HG02588 (cell line): ENCODE data around the gene SLC35E2B.
"Not testable (repeated sequence)": the region's sequence is repeated elsewhere in the genome, so short reads cannot be mapped to it uniquely, and the experiment has no call there.

Experiments used
- ATAC-seq: cut with Tn5 transposase; IDR thresholded peaks from one replicate; pipeline ENCODE4 v1.9.1; 2021; ENCODE audit warnings: mild to moderate bottlenecking, moderate library complexity; ENCODE audit not compliant: unreplicated experiment

Gene SLC35E2B

DNA sequence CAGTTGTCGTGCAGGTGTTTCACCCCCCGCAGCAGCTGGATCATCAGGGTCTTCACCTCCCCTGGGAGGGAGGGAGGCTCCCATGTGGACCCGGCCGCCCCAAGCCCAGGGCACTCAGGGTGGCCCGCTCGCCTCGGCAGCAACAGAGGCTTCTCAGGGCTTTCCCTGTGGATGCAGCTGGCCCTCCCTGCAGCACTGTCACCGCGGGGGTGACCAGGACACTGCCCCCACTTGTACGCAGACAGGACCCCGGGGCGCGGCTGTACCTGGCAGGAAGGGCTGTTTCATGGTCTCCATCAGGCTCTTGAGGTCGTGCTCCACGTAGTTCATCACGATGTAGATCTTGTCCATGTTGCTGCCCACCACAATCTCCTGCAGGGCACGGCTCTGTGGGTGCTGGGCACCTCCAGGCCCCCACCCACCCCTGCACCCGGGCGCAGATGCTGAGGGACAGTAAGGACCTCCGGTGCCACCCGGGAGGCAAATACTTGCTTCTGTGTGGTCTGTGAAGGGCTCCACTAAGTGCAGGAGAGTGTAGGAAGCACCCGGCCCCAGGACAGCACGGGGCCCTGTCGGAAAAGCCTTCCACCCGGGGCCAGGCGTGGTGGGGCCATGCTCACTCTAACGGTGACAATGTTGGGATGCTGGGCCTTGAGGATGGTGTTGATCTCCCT lies 11.8 kb upstream of the SLC35E2B start:
- not testable (repeated sequence) for ATAC-seq

DNA sequence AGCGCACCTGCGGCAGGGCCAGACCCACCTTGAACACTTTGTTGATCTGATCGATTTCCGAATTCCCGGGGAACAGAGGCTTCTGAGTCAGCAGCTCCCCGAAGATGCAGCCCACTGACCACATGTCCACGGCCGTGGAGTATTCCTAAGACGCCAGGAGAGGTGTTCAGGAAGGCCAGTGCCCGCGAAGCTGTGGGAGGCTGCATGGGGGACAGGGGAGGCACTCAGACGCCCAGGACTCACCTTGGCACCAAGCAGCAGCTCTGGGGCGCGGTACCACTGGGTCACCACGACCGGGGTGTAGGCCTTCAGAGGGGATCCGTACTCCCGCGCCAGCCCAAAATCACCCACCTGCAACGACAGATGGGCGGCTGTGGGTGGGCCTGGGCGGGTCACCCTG lies 11.2 kb upstream of the SLC35E2B start:
- ATAC-seq = no peak

DNA sequence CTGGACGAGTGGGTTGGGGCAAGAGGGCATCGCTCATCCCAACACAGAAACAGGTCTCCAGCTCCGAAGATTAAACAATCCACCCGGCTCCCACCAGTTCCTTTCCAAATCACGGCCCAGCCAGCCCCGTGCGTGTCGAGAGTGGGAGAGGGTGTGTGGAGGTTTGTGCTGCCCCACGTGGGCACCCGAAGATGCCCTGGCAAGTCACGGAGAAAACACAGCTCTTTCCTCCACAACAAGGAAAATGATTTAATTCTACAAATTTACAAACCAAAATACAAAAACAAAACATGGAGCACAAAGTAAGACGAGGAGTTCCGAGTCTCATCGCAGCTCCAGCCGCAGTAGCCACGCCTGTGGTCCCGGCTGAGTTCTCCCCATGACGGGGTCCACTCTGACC lies 9.9 kb upstream of the SLC35E2B start:
- ATAC-seq = not testable (repeated sequence)

DNA sequence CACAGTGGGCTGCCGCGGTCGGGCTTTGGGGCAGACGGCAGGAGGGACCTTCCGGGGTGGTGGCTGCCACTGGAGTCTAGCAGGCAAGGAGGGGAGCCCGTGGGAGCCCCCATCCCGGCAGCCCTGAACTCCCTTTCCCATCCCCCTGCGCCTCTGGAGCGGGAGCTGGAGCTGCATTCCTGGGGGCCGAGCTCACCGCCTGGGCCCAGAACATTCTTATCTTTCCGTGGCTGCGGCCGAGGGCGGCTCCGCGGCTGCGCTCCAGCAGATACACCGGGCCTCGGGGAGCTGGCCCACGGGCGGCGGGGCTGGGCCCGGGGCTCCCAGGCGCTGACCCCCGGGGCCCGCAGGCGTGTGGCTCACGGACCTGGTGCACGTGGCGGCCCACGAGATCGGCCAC lies 8.0 kb upstream of the SLC35E2B start:
- not testable (repeated sequence) for ATAC-seq

DNA sequence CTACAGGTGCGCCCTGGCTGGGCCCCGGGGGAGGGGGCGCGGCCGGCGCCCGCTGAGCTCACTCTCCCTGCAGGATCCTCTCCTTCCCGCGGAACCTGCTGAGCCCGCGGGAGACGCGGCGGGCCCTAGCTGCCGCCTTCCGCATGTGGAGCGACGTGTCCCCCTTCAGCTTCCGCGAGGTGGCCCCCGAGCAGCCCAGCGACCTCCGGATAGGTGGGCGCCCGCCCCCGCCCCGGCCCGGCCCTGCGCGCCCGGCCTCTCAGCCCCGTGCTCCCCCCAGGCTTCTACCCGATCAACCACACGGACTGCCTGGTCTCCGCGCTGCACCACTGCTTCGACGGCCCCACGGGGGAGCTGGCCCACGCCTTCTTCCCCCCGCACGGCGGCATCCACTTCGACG lies 7.5 kb upstream of the SLC35E2B start:
- ATAC-seq = not testable (repeated sequence)

DNA sequence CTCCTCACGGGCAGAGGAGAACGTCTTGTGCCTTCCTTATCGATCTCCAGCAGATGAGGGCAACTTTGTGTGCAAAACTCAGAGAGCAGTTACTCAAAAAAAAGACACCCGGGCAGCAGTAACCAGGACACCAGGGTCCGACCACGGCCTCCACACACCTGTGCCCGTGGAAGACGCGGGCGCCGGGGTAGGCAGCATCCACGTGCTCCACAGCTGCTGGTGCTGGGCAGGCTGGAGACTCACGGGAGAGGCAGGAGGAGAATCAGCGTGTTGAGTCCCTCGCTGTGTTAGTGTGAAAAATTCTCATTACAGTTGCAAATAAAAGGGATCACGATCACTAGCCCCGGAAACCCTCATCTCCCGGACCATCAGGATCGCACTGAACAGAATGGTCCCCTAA lies 6.5 kb upstream of the SLC35E2B start:
- not testable (repeated sequence) for ATAC-seq

DNA sequence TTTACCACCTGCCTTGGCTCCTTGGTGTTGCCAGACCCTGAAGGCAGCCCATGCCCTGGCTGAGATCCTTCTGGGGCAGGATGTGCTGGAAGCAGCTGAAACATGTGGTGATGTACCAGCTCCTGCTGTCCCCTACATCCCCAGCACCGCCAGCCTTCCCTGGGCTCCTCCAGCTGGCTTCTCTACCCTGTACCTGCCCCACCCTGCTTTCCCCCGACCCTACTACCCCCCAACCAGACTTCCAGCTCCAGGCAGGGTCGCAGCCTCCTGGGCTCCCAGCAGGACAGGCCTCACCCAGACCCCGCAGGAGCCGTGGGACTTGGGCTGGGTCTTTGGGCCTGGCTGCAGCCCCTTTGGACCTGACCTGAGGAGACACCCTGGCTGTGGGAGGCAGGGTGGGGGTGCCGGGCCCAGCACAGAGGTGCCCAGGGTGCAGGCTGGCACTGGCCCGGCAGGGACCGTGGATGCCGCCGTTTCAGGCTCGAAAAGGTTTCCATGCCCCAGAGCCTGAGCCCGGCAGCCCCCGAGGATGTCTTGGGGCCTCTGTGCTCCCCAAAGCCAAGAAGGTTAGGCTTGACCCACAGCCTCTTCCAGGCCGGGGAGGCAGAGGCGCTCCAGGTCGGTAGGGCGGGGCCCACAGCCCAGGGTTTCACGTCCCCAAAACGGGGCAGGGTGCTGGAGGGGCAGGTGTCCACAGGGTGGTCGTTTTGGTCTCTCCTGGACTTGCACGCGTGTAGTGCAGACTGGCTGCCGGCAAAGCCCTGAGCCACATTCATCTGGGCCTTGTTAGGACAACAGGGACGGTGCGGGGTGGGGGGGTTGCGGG lies 5.0 kb upstream of the SLC35E2B start:
- ATAC-seq = not testable (repeated sequence)

DNA sequence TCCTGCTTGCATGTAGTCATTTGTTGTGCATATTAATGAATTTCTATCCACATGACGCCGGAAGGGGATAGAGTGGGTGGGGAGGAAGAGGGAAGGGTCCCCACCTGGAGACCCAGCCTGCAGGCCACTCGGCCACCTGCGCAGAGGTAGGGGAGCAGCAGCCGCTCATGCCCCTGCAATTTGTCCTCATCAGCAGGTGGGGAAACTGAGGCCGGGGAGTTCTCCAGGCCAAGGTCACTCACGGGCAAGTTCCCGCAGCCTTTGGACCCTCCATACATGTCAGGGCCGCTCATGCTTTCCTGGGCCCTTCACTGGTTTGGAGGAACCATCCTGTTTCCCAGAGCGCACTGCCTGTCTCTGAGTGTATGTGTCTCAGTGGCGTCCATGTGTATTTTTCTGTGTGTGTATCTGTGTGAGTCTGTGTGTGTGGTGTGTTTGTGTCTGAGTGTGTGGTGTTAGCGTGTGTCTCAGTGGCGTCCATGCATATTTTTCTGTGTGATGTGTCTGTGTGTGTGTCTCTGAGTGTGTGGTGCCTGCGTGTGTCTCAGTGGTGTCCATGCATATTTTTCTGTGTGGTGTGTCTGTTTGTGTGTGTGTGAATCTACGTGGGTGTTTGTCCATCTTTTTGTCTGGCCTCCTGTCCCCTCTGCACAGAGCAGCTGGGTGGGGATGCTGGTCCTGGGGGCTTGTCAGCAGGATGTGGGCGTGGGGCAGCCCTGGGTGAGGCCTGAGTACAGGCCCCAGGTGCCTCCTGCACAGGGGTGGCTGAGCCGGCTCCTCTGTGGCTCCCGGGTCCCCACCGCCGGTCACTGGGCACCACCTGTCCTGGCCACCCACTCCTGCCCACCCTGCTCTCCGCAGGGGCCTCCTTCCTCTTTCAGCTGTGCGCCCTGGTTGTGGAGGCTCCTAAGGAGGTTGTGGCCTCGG lies 4.1 kb upstream of the SLC35E2B start:
- not testable (repeated sequence) for ATAC-seq

DNA sequence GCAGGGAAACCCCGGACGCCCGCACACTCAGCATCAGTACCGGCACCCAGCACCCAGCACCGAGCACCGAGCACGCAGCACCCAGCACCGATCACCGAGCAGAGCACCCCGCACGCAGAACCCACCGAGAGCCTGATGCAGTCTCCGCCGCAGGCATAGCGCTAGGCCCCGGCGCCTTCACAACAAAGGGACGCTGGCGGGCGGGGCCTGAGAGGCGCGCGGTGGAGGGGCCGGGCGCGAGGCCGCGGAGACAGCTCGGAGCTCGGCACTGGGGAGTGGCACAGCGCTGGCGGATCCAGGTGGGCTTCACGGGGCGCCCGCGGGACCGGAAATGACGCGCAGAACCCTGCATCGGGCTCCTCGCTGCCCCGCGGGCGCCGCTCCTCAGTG lies 276 bp downstream of the SLC35E2B start:
- peak; percentile 35 for ATAC-seq

DNA sequence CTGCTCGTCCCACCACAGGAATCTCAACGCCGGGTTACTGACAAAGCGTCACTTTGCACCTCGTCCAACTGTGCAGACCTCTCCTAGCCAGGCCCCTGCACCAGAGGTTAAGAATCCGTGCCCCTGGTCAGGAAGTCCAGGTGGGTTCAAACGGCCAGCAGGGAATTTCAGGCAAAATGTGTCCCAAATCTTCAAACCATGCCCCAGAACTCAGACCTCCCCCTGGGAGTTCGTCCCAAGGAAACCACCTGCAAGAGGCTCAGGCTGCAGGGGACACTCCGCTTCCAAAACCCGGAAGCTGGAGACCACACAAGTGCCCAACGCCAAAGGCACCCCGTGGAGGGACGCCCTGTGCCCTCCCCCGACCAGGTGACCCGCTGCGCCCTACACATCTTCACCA lies 1.2 kb downstream of the SLC35E2B start:
- ATAC-seq = not testable (repeated sequence)

DNA sequence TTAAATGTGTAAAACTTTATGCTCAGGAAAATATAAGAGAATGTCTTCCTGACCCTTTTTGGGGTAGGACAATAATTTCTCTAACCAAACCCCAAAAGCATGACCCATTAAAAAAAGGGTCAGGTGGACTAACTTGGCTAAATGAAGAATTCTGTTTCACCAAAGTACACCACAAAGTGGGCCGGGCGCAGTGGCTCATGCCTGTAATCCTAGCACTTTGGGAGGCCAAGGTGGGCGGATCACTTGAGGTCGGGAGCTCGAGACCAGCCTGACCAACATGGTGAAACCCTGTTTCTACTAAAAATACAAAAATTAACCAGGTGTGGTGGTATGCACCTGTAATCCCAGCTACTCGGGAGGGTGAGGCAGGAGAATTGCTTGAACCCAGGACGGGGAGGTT lies 3.1 kb downstream of the SLC35E2B start:
- ATAC-seq = not testable (repeated sequence)

DNA sequence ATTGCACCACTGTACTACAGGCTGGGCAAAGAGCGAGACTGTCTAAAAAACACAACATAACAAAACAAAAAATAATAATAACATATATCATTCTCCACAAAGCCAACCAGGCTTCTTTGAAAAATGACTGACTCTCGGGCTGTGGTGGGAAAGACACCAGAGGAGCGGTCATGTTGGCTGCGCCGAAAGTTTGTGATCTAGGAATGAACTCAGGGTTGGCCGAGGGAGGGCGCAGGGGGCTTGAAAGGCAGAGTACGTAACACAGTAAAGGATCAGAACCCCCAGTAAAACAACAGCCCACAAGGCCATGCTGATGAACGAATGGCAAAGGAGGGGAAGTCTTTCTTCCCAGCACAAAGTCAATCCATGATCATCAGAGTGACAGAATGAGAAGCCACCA lies 4.7 kb downstream of the SLC35E2B start:
- ATAC-seq = no peak

DNA sequence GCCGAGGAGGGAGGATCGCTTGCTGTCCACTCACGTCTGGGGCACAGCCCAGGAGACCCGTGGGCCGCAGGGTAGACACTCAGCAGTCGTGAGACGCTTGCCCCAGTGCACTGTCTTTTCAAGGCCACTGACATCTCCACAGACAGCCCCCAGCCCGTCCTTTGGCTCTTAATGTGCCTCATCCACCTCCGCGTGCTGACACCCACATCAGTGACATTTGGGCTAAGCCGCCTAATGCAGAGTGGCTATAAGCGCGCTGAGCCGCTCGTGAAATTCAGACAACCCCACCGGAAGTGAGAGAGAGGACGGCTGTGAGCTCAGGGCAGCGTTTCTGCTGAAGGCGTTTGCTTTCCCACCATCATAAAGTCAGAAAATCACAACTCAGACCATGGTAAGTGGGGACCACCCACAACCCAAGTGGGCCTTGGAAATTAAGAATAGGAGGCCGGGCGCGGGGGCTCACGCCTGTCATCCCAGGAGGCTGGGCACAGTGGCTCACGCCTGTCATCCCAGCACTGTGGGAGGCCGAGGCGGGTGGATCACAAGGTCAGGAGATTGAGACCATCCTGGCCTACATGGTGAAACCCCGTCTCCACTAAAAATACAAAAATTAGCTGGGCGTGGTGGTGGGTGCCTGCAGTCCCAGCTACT lies 8.4 kb downstream of the SLC35E2B start:
- no peak for ATAC-seq

DNA sequence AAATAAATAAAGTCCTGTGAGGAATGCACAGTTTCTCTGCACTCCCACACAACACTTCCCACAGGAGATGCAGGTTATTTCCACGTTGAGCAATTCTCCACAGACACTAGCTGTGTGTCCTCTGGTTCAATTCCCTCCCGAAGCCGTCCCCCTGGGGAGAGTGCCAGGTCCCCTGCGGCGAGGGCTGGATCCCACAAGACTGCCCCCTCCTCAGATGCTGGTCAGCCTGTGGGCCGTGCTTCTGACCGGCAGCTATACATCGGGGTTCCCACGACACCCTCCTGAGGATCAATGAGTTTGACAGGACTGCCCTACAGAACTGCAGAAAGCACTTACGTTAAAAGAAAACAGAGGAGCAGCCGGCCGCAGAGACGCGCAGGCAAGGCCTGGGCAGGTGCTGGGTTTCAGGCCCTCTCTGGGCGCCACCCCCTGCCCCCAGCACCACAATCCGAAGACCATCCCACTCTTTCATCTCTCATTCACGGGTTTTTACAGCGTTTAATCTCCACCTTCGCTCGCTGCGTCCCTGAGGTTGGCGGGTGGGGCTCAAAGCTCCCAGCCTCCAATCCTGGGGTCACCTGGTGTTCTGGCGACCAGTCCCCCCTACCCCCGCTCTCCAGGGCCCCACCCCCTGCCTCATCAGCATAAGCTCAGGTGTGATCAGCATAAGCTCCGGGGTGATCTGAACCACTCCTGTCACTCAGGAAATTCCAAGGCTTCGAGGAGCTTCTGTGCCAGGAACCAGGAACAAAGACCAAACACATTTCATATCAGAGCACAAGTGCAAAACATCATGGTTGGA lies 9.3 kb downstream of the SLC35E2B start:
- ATAC-seq = no peak

DNA sequence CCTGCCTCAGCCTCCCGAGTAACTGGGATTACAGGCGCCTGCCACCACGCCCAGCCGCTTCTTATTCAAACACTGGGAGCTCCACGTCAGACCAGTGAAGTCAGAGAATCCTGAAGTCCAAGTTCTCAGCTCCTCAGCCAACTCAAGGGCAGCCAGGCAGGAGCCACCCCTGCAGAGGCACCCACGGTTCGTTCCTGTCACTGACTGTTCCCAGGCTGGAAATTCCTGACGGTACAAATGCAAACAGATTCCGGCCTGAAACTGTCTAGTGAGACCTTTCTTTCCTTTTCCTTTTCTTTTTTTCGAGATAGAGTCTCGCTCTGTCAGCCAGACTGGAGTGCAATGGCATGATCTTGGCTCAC lies 11.7 kb downstream of the SLC35E2B start:
- no peak for ATAC-seq

DNA sequence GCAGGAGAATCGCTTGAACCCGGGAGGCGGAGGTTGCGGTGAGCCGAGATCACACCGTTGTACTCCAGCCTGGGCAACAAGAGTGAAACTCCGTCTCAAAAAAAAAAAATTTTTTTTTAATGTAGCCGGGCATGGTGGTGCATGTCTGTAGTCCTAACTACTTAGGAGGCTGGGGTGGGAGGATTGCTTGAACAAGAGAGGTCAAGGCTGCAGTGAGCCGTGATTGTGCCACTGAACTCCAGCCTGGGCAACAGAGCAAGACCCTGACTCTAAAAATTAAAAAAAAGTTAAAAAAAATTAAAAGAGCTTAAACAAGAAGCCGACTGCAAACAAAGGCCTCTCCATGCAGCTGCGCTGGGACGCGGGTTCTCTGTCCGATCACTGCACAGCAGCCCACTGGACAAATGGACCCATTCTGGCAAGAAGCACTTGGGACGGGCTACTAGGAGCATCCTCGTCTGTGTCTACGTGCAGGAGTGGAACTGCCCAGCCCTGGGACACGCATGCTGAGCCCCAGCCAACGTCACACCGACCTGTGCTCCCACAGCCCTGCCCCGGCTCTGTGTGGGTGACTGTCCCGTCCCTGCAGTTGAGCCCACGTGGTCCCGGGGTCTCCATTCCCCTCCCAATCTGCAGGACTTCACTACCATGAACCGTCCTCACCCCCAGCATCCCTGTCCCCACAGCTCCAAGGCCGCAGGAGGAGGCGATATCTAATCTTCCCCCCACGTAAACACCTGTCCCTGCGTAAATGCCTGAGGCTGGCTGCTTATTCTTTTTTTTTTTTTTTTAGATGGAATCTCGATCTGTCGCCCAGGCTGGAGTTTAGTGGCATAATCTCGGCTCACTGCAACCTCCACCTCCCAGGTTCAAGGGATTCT lies 12.3 kb downstream of the SLC35E2B start:
- ATAC-seq = no peak

DNA sequence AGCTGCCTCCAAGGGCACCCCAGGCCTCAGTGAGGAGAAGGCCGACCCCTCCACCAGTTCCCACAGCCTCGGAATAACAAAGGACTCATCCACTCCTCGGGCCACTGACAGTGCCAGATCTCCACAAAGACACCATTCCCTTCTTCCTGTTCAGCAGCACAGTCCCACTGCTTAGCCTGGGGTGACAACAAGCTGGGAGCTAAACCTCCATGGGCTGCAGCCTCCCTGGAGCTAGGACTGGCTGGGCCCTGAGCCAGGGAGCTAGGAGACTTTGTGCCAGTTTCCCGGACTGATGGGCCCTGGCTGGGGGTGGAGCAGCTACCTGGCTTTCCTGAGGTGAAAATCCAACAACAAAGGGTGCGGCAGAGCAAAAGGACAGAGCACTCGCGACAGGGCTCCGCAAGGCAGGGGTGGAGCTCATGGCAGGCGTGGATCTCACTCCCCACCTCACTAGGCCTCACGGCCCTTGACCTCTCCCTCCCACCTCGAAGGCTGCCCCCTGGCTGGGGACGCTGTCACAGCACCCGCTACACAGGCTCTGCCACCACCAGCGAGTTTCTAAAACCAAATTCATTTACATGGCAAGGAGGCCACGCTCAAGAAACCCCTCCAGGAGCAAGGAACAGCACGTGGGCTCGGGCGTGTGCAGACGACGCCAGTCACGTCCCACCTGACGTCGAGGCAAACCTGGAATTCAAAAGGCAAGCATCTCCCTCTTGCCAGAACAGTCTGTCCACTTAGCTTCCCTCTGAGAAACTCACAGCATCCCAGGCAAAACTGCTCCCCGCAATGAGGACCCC lies 13.8 kb downstream of the SLC35E2B start:
- ATAC-seq = no peak
